Skeletal muscle cell (primary cell): ENCODE results near the gene FAXDC2.

ENCODE experiments used
- DNase-seq: peaks from one replicate; pipeline ENCODE4 v3.0.0-alpha.2; 2010; ENCODE audit warnings: low read depth
- H3K4me3 ChIP-seq: 2 replicates; pipeline ENCODE4 v1.5.1; 2011; ENCODE audit warnings: low read depth, mild to moderate bottlenecking, control low read depth, low read length, moderate library complexity

FAXDC2 gene

DNA sequence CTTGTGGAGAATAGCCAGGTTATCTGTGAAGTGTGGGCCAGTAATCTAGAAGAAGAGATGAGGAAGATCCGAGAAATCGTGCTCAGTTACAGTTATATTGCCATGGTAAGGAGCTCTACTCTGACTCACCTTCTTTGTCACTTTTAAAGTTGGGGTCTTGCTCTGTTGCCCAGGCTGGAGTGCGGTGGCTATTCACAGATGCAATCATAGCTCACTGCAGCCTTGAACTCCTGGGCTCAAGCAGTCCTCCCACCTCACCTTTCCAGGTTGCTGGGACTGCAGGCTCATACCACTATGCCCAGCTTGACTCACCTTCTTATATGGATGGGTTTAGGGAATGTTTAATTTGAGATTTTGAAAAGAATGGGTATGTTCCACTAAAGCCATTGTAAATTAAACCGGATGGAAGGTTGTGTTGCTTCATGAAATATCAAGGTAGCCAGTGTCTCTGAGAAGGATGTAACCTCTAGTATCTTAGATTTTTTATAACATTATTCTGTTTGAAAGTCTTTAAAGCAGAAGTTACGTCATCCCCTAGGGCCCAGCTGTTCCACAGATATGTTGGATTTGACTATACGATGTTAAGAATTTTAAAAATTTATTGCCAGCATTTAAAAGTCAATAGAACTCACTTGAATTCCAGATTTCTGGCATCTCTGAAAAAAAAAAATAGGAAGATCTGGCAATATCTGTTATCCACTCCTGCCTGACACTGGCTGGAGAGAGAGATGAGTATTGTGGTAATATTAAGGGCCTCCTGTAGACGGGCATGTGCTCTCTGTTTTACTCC lies 13.1 kb upstream of the FAXDC2 start:
- DNase-seq = no peak
- no peak overlapping the region for H3K4me3 ChIP-seq

DNA sequence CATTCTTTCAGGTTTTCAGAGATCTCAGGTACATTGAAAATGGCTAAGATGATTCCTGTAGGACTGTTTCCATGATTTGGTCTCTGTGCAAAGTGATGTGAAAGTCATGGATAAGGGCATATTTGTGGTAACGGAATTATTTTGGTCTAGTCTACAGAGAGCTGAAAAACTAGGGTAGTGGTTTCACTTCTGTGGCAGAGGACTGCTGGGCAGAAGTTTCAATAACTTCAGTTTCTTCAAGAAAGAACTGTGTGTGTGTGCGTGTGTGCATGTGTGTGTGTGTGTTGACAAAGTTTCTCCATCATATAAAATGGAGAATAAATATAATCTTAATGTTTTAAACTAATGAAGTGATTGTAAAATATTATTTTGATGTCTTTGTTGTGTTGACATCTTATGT lies 12.4 kb upstream of the FAXDC2 start:
- no peak overlapping the region for H3K4me3 ChIP-seq
- no peak for DNase-seq

DNA sequence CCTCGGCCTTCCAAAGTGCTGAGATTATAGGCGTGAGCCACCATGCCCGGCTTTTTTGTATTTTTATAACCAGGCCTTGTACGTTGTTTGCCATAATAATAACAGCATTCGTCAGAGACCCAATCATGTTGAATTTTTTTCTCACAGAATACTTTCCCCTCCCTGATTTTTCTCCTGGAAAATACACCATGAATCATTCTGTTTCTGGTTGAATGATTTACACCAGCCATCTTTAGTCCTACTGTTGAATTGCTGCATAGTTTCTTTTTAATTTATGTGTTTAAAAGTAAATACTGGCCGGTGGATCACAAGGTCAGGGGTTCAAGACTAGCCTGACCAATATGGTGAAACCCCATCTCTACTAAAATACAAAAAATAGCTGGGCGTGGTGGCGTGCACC lies 11.5 kb upstream of the FAXDC2 start:
- no peak overlapping the region for H3K4me3 ChIP-seq
- no peak for DNase-seq

DNA sequence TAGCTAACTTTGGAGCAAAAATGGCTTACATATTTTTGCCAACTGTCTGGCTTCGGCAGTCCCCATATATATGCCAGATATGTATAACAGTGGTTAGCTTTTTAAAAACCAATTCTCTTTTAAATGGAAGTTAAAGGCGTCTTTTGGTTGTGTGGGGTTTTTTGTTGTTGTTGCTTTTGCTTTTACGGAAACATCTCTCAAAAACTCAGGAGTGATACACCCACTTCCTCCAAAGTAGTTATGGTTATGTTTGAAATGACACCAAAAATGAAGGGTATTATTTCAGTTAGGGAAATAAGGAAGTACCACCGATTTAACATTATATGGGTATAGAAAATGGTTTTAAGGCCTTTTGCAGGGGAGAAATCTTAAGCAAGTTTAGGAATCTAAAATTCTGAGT lies 10.4 kb upstream of the FAXDC2 start:
- no peak for DNase-seq
- peak overlapping the region; percentile 85 for H3K4me3 ChIP-seq

DNA sequence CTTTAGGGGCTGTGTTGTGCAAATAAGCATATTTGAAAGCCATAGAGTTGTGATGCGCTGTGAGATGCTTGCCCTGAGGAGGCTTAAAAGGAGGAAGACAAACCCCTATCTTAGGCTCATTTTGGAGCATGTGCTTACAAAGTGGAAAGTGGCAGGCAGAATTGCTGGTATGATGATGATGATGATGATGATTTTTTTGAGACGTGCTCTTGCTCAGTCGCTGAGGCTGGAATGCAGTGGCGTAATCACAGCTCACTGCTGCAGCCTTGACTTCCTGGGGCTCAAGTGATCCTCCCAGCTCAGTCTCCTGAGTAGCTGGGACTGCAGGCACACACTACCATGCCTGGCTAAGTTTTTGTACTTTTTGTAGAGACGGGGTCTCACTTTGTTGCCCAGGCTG lies 9.7 kb upstream of the FAXDC2 start:
- peak overlapping the region; percentile 85 for H3K4me3 ChIP-seq
- peak; percentile 28 for DNase-seq

DNA sequence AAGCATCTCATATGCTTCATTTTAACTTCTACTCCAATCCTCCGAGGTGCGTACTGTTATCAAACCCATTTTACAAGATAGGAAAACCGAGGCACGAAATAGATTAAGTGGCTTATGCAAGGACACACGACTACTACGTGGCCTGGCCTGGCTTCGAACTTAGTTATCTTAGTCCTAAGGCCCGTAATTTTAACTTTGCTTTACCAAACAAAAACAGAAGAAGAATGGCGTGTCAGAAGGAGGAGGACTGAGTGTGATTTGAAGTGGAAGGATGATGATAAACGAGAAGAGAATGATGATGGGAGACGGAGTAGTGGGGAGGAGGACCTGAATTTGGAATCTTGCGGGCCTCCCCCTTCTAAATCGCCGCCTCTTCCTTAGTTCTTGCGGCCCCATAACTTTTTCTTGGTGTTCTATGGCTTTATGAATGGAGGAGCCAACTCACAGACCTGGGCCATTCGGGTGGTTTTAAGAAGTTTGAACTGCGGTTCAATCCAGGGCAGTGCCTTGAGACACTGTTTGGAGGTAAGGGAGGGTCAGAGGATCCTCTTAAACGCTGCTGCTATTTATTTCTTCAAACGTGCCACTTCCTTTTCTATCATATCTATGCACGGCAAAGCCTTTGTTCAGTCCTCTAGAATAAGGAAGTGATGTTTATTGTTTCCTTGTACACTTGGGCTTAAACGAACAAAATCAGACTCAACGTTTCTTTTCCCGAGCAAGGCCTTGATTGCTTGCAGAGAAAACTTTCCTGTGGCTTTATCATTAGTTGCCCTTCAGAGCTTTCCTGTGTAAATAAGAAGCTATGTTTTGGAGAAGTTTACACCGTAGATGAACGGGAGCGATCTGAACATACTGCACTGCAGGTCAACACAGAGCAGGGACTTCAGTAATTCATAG lies 8.8 kb upstream of the FAXDC2 start:
- DNase-seq = no peak
- peak overlapping the region; percentile 85 for H3K4me3 ChIP-seq

DNA sequence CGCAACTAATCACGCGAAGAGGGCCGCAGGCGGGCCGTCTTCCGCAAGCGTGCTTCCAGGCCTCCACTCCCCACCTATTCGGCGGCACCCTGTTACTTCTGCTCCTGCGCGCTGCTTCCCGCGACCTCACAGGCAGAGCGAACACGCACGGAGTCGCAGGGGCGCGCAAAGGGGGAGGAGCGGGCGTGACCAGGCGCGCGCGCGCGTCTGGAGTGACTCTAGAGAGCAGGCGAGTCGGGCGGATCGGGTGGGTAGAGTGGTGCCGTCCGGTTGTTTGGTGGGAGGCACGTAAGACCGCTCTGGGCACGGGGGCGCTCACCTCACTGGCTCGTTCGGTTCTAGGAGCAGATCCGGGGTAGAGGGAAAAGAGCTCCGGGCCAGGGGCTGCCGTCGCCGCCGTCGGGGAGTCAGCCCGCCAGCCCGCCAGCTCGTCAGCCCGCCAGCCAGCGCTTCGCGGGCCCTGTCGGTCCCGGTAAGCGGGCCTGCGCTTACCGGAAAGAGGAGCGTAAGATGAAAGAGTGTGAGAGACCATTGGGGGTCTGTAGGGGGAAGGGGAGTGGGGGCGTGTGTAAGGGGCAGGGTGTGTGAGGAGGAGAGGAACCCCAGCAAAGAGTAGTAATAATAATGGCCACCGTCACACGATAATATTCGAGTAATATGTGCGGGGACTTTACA lies 8.0 kb upstream of the FAXDC2 start, which contains the start of gene CNOT8:
TSS of gene CNOT8 (plus strand) at position 331 of the 675 bp plus-strand sequence. CDS start 4,652 bp downstream, outside the sequence.
- H3K4me3 ChIP-seq = peak within 1 kb of the TSS; percentile 85
- DNase-seq = peak; percentile 97

DNA sequence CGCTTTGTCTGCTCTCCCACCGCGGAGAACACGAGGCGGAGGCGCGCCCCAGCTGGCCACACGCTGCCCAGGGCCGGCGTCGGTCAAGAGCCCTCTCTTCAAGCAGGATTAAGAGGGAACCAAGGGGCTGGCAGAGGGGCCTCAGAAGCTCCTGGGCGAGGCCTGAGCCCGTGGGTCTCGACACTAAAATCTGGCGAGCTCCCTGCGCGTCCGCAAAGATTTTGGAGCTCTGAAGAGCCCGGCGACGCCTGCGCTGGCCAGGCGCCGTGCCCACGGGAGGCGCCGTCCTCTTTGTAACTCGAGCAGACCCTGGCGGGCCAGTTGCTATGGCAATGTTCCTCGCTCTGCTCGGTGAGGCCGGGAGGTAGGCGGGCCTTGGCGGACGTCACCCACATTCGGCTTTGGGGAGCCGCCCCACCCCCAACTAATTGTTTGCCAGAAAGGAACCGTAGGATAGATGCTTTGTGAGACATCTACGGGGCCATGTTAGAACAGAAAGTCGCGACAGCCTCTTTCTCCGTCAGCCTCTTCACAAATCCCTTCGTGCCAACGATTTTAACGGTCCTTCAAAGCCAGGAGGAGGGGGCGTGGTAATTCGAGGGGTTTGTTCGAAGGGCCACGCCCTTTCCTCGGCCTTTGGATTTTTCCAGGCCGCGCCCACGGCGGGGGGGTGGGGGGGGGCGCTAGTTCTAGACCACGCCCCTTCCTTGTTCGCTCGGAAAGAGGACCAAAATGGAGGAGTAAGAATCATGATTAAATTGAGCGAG lies 7.3 kb upstream of the FAXDC2 start:
- DNase-seq = peak; percentile 91
- peak overlapping the region; percentile 85 for H3K4me3 ChIP-seq

DNA sequence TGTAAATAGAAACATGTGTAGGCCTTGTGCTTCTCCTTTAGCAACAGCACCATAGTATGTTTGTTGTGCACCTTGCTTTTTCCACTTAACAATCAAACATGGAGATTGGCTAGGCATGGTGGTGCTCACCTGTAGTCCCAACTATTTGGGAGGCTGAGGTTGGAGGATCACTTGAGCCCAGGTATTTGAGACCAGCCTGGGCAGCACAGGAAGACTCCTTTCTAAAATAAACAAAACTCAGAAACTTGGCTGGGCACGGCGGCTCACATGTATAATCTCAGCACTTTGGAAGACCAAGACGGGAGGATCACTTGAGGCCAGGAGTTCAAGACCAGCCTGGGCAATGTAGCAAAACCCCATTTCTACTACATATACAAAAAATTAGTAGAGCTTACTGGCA lies 948 bp upstream of the FAXDC2 start:
- no peak for DNase-seq
- H3K4me3 ChIP-seq = no peak overlapping the region

DNA sequence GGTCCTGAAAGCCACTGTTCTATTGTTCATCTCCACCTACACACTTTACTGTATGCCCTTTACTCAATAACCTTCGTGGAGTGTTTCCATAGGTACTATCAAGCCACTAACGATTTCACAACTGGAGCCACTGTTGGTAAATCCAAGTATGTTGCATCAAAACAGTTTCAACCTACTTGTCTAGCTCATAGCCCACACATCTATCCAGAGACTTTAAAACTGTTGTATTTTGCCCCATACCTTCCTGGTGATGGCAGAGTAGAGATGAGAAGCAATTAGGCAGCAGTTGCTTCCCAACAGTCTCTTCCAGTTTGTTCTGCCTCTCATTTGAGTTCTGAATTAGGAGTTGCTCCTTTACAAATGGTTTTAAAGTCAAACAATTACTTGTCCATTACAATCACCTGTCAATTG lies 607 bp downstream of the FAXDC2 start:
- H3K4me3 ChIP-seq = peak overlapping the region; percentile 58
- DNase-seq = peak; percentile 35

DNA sequence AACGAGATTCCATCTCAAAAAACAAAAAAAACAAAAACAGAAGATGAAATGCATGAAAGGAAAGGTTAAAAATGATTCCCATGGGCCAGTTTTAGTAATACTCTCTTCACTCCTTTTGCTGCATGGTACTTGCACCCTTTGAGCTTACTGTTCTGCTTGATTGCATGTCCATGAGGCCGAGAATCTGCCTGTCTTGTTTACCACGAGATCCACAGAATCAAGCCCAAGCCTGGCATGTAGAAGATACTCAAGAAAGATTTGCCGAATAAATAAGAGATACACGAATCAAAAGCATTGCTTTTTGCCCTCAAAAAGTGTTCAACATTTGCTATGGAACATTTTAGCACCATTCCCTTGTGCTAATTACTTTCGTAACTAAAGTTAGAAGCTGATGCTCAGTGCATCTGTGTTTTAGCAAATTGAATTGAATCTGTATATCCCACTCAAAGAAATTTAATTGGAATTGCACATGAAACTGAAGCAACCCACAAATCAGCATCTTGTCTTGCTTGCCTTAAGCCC lies 1.1 kb downstream of the FAXDC2 start:
- H3K4me3 ChIP-seq = peak overlapping the region; percentile 58
- no peak for DNase-seq

DNA sequence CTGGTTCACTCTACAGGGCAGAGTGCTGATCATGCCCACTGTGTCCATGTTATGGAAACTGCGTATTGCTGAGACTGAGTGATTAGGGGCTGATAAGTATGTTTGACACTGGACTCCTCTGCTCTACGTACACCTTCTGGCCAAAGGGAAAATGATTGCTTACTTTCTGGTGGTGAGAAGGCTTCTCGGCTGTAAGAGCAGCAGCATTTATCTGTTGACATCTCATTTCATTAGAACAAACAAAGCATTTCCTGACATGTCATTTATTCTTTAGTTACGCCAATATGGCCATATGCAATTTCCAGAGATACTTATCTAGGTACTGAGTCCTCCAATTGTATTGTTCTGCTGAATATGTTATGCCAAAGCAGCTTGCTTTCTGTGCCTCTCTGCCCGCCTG lies 5.6 kb downstream of the FAXDC2 start:
- DNase-seq = no peak
- H3K4me3 ChIP-seq = no peak overlapping the region

DNA sequence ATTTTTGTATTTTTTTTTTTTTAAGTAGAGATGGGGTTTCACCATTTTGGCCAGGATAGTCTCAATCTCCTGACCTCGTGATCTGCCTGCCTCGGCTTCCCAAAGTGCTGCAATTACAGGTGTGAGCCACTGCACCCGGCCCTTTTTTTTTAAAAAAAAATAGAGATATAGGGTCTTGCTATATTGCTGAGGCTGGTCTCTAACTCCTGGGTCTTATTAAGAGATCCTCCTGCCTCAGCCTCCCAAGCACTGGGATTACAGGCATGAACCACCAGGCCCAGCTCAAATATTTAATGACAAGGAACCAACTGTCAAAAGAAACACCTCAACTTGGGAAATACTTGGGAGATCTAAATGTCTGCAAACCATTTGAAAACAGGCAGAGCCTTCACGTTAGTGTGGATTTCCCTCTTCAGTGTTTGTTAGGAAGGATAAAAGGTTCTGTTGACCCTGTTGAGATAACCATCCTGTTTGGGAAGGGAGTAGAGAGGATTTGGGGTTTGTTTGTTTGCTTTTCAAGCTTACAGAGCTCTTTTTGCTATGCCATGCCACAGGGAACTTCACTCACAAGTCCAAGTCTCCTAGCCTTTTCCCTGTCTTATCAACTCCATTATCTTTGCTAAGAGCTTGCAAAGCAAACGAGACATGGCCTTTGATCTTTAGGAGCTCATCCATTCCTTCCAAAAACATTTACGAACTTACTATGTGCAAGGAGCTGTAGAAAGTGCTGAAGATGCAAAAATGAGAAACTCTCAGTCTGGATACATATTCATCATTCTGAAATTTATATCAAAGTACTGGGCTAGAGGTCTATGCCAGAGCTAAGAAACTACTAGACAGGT lies 7.5 kb downstream of the FAXDC2 start:
- DNase-seq = no peak
- no peak overlapping the region for H3K4me3 ChIP-seq

DNA sequence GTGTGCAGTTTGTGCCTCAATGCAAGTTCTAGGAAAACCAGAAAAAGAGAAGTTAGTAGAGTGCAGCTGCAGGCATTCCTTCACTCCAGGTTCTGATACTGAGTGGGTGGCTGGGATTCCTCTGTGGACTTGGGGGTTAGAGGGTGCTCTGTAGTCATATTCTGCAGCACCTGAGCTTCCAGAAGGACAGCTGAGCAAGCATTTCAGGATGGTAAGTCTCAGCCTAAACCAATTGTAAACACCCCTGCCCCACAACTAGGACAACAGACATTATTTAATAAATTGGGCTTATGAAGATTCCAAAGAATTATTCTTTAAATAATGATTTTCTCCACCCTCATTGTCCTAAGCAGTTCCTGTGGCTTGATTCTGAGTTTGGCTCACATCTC lies 9.1 kb downstream of the FAXDC2 start:
- H3K4me3 ChIP-seq = no peak overlapping the region
- DNase-seq = no peak

DNA sequence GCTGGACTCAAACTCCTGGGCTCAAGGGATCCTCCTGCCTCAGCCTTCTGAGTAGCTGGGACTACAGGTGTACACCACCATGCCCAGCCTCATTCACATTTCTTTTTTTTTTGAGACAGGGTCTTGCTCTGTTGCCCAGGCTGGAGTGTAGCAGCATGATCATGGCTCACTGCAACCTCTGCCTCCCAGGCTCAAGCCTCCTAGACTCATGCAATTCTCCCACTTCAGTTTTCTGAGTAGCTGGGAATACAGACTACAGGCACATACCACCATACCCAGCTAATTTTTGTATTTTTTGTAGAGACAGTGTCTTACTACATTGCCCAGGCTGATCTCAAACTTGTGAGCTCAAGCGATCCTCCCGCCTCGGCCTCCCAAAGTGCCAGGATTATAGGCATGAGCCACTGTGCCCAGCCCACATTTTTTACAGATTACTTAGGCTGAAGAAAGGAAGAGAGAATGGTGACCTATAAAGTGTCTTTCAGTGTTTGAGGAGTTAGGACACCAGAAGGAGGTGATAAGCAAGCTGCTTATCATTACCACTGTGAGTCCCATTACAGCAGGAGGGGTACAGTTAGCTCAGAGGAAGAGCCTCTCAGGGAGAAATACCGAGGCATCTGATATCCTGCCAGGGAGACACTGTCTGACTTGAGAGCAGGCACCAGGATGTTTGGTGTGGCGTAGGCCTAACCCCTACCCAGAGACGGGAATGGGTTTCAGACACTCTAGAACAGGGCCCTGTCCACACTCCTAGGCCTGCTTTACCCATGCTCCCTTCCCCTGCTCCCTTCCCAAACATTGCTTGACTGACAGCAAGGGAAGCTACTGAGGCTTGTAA lies 9.7 kb downstream of the FAXDC2 start:
- no peak overlapping the region for H3K4me3 ChIP-seq
- DNase-seq = no peak

DNA sequence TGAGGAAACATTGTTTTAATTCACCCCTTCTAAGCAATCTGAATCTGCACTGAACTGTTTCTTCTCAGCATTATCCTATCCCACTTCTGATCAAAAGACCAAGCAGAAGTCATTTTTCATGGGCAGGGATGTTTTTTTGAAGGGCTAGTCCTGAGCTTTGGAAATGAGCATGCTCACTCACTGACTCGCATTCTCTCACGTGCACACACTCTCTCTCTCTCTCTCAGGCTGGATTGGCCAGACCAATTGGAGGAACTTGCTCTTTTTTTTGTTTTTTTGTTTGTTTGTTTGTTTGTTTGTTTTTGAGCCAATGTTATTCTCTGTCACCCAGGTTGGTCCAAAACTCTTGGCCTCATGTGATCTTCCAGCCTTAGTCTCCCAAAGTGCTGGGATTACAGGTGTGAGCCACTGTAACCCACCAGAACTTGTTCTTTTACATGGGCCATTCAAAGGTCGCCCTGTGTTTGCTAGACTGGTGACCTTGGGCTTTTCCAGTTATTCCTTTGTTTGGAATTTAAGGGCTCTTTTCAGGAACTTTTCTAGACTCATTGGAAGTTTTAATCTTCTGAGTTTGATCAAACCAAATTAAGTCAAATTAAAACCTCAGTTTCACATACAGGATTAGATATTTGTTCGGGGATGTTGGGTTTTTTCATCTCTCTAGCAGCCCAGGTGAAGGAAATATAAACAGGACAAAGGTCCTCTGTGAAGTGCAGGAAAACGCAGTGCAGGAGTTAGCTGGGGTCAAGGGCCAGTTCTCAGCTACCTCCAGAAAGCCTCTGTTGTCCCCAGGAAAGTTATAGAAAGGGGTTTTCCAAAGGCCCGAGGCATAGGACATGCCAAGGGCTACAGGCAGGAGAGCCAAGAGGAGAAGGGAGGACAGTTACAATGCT lies 13.1 kb downstream of the FAXDC2 start:
- H3K4me3 ChIP-seq = no peak overlapping the region
- no peak for DNase-seq
